GM21381 (cell line): ENCODE results near the gene TBCA.

Source experiments
- ATAC-seq: cut with Tn5 transposase; IDR thresholded peaks from one replicate; pipeline ENCODE4 v1.9.1; 2021; ENCODE audit warnings: mild to moderate bottlenecking, moderate library complexity; ENCODE audit not compliant: unreplicated experiment

The TBCA gene

DNA sequence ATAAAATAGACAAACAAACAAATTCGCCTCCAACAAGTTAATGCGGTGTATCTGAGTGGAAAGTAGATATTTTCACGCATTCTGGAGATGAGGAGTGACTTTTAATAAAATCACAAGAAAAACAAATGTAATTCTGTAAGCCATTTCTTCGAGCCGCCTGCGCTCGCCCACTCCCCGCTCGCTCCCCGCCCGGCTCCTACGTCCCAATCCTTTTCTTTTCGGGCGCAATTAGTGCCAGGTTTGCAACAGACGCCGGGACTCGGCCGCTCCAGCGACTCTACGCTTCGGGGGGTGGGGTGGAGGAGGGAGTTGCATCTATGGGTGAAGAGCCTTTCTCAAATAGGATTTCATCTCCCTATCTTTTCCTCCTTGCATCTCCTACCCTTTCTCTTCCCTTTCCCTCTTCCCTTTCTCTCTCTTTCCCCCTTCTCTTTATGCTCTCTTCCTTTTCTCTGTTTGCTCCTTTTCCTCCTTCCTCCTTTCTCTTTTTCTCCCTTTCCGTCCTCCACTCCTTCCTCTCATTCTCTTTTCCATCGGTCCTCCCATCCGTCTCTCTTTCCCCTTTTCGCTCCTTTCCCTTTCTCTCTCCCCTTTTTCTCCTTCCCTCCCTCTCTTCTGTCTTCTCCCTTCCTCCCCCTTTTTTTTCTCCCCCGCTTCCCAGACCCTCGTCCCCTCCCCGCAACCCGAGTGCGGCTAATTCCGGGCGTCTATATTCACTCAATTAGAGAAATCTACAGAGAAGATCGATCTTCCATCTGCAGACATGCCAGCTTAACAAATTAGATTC is 131.6 kb downstream of the TBCA start:
- ATAC-seq, result no peak

DNA sequence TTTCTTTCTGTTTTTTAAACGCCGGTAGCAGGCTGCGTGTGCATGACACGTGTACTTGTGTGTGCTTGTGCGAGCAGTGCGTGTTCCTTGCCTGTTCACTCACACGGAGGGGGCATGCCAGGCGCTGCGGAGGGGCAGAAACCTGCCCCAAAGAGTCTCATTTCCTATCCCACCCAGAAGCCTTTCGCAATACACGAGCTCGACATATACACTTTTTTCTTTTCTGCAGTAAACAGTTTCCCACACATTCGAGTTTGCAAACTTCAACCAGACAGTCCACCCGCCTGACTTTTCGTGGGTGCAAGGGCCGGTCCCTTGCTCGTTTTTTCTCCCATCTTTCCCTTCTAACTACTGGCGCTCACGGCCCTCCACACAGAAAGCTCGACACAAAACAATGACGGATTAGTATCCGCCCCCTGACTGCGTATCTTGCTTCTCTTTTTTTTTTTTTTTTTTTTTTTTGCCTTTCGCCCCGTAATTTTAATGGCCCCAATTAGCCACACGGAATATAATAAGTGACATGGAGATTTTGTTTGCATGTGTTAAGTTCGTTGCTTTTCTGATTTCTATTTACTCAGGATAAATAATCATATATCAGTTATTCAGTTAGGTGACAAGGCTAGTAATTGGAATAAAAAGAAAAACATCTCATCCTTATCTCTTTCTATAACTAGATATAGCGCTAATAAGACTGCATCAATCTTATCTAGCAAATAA is 132.3 kb downstream of the TBCA start:
- no peak for ATAC-seq

DNA sequence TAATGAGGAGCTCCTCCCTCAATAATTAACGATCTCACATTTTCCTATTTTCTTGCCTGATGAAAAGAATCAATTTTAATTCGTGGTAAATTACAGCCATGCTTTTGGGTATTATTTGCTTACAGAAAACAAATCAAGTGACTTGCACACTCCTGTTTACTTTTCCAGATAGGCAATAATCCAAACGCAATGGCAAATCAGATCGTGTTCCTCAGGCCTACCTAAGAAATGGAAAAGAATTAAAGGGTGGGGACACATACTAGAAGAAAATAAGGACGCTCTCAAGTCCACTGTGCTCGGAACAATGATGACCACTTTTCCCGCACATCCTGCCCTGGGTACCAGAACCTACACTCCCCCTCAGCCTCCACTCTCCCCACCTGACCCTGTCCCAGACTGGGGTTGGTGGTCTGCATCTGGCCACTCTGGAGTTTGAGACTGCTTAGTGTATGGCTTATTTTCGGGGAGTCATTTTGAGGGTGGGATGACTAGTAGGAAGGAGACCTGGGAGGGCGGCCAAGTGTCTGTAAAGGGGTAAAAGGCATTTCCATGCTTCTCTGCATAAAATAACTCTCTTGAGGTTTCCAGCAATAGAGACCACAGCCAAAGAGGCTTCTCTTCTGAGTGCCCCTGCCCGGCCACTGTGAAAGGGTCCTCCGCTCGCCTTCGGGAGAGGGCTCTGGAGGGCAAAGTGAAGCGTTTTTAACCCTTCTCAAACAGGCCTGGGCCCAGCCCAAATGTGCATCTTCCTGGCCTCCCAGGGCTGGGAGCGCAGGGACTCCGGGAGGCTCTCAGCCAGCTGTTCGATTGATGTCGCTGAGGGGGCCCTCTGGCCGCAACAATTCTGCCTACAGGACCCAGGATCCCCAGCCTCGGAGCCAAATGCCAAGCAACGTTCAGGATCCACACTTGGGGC is 133.1 kb downstream of the TBCA start:
- no peak for ATAC-seq

DNA sequence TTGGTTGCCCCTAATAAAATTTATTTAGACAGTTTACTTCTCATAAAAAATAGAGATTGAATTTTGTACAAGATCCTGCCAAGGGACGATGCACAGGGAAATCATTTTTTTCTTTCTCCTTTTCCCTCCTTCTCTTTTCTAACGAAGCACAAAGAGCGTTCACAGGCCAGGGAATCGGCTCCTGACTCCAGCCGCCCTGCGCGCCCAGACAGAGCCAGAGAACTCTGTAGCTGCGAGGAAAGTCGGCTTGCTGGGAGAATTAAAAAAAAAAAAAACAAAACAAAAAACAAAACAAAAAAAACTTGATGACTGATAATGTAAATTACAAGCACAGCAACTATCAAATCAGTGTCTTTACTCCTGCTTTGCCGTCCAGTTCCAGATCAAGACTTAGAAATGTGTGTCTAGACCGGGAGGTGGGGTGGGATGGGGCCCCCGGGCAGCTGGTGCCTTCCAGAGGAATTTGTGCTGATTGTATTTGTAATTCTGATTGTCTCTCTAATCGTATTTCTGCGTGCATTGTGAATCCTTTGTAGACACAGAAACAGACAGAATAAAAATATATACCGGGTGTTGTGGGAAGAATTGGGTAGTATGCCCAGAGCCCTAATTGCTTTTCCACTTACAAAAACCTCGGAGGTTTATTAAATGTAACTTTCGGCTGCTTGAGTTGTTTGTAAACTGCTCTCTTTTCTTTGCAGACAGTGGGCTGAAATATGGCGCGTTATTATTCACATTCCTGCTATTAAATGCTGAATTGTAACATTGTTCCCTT is 134.0 kb downstream of the TBCA start:
- ATAC-seq, result no peak

DNA sequence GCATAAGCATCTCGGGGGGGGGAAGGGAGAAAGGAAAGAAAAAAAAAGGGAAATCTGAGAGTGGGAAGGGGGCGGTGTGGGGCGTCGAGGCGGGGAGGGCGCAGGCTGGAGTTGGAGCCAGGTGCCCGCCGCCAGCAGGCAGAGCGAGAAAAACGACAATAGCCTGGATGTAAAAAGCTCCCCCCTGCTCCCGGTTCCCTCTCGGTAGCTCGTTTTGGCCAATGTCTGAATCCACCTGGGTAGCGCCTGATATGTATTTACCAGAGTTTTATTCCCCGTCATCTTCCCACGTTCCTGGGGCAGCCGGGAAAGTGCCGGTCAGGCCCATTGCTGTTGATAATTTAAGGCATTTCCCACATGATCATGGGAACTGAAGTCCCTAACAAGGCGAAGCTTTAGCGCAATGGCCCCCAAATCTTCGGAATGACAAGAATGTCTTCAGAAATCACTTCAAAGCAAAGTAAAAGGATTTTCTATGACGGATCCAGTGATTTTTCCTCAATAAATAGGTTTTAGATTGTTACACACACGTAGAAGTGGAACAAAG is 134.7 kb downstream of the TBCA start:
- no peak for ATAC-seq
